MM.1S (cell line): ENCODE results near the gene MOAP1.

Experiments used
- EZH2 ChIP-seq: fragments of 300-600 bp; sonication (generic); optimal IDR thresholded peaks from 2 replicates; pipeline ENCODE3; 2017; ENCODE audit warnings: low read depth, mild to moderate bottlenecking, antibody characterized with exemption, low read length, mixed read lengths
- EZH2phosphoT487 ChIP-seq: fragments of 300-600 bp; sonication (generic); IDR thresholded peaks from 2 replicates; pipeline ENCODE4 v1.6.1; 2018; ENCODE audit warnings: antibody characterized with exemption, low read length
- TF ChIP-seq, protein P1 (sequence below): fragments of 300-600 bp; sonication (generic); IDR thresholded peaks from 2 replicates; pipeline ENCODE4 v1.5.1; 2016; ENCODE audit warnings: antibody characterized with exemption, low read length, mixed read lengths

DNA sequence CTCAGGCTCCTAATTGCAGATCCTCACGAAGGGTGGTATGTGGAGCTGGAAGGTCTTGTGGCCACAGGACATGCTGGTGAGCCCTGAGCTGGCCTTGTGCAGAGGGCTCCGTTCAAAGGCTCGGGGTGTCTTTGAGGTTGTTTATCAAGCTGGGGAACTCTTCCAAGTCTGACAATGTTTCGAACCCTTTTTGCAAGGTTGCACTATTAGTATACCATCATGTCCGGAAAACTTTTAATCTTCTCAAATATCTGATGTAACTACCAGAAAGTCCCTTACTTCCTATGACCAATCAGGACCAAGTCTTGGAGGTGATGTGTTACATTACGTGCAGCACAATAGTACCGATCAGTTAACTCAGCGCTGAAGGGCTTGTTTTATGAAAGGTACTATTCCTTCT lies 43.9 kb upstream of the MOAP1 start:
- TF ChIP-seq, protein P1, sequence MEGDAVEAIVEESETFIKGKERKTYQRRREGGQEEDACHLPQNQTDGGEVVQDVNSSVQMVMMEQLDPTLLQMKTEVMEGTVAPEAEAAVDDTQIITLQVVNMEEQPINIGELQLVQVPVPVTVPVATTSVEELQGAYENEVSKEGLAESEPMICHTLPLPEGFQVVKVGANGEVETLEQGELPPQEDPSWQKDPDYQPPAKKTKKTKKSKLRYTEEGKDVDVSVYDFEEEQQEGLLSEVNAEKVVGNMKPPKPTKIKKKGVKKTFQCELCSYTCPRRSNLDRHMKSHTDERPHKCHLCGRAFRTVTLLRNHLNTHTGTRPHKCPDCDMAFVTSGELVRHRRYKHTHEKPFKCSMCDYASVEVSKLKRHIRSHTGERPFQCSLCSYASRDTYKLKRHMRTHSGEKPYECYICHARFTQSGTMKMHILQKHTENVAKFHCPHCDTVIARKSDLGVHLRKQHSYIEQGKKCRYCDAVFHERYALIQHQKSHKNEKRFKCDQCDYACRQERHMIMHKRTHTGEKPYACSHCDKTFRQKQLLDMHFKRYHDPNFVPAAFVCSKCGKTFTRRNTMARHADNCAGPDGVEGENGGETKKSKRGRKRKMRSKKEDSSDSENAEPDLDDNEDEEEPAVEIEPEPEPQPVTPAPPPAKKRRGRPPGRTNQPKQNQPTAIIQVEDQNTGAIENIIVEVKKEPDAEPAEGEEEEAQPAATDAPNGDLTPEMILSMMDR: no peak
- no peak for TF ChIP-seq EZH2
- no peak for TF ChIP-seq EZH2phosphoT487
